HG02763 (cell line): Measurements from ENCODE around the gene MBOAT1.
"Not testable (repeated sequence)": the region's sequence is repeated elsewhere in the genome, so short reads cannot be mapped to it uniquely, and the experiment has no call there.

Source experiments
- ATAC-seq: cut with Tn5 transposase; IDR thresholded peaks from one replicate; pipeline ENCODE4 v1.9.1; 2021; ENCODE audit warnings: mild to moderate bottlenecking, moderate library complexity; ENCODE audit not compliant: unreplicated experiment

Gene MBOAT1

DNA sequence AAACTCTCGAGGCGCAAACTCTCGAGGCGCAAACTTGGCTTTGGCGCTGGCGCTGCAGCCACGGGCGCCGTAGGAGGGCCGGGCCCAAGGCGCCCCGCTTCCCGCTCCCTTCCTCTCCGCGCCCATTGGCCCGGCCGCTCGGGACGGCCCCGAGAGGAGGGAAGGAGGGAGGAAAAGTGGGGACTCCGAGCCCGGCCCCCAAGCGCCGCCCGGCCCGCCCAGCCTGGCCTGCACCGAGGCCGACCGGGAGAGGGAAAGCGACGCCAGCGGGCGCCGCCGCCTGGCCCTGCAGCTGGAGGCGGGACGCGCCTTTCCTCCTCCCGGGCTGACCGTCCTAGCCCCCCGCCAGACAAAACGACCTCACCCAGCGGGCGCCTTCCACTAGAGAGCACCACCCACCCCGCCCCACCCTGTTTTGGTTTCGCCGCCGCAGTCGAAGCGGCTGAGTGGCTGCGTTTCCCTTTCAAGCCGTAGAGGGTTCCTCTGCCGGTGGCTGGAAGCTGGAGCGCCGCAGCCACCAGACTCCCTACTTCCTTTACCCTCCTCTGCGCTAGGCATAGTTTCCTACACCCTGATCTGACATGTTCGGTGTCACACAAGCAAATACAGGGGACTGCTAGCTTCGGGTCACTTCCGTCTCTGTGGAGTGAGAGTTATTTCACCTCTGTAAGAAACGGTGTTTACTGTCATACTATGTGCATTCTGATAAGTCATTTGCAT lies at the start of gene MBOAT1:
TSS of gene MBOAT1 (minus strand) at position 78 of the 720 bp plus-strand sequence. CDS start 235 bp downstream, outside the sequence.
- ATAC-seq: peak; percentile 89

GRCh38 chr6:20261685-20262084 lies 49.4 kb upstream of the MBOAT1 start:
- no peak for ATAC-seq

DNA sequence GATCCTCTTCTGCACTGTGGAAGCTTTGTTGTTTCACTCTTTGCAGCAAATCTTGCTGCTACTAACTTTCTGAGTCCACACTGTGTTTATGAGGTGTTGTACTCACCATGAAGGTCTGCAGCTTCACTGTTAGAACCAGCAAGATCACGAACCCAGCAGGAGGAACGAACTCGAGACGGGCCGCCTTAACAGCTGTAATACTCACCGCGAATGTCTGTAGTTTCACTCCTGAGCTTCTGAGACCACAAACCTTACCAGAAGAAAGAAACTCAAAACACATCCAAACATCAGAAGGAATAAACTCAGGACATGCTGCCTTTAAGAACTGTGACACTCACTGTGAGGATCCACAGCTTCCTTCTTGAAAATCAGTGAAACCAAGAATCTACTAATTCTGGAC lies 48.1 kb upstream of the MBOAT1 start:
- no peak for ATAC-seq

DNA sequence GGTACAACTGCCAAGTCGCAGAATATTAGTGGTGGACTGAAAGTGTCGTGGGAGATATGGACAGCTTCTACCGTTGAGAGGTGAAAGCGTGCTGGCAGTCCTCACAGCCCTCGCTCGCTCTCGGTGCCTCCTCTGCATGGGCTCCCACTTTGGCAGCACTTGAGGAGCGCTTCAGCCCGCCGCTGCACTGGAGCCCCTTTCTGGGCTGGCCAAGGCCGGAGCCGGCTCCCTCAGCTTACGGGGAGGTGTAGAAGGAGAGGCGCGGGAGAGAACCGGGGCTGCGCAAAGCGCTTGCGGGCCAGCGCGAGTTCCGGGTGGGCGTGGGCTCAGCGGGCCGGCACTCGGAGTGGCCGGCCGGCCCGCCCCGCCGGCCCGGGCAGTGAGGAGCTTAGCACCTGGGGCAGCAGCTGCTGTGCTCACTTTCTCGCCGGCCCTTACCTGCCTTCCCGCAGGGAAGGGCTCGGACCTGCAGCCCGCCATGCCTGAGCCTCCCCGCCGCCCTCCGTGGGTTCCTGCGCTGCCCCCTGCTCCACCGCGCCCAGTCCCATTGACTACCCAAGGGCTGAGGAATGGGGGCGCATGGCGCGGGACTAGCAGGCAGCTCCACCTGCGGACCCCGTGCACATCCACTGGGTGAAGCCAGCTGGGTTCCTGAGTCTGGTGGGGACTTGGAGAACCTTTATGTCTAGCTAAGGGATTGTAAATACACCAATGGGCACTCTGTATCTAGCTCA lies 47.2 kb upstream of the MBOAT1 start:
- no peak for ATAC-seq

GRCh38 chr6:20255428-20255827 lies 43.2 kb upstream of the MBOAT1 start:
- ATAC-seq: no peak

GRCh38 chr6:20254295-20254694 lies 42.0 kb upstream of the MBOAT1 start:
- no peak for ATAC-seq

GRCh38 chr6:20253021-20253420 lies 40.8 kb upstream of the MBOAT1 start:
- no peak for ATAC-seq

DNA sequence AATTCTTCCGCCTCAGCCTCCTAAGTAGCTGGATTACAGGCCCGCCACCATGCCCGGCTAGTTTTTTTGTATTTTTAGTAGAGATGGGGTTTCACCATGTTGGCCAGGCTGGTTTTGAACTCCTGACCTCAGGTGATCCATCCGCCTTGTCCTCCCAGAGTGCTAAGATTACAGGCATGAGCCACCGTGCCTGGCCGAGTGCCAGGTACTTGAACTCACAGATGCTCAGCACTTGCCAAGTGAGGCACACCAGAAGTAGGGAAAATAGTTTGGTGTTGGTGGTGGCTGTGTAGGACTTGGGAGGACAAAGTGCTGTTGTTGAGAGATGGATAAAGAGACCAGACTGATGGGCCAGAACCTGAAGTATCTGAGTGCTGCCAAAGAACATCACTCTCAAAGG lies 40.0 kb upstream of the MBOAT1 start:
- ATAC-seq: no peak

- no peak for ATAC-seq
These were observed 39.3 kb upstream of the MBOAT1 start for GRCh38 chr6:20251525-20251924.

- no peak for ATAC-seq
These were observed 33.9 kb upstream of the MBOAT1 start for GRCh38 chr6:20246125-20246524.

- ATAC-seq: not testable (repeated sequence)
These were observed 32.8 kb upstream of the MBOAT1 start for GRCh38 chr6:20244807-20245681.

- no peak for ATAC-seq
These were observed 31.0 kb upstream of the MBOAT1 start for GRCh38 chr6:20243288-20243687.

GRCh38 chr6:20242397-20242796 lies 30.1 kb upstream of the MBOAT1 start:
- no peak for ATAC-seq

- no peak for ATAC-seq
These were observed 28.8 kb upstream of the MBOAT1 start for GRCh38 chr6:20241102-20241501.

DNA sequence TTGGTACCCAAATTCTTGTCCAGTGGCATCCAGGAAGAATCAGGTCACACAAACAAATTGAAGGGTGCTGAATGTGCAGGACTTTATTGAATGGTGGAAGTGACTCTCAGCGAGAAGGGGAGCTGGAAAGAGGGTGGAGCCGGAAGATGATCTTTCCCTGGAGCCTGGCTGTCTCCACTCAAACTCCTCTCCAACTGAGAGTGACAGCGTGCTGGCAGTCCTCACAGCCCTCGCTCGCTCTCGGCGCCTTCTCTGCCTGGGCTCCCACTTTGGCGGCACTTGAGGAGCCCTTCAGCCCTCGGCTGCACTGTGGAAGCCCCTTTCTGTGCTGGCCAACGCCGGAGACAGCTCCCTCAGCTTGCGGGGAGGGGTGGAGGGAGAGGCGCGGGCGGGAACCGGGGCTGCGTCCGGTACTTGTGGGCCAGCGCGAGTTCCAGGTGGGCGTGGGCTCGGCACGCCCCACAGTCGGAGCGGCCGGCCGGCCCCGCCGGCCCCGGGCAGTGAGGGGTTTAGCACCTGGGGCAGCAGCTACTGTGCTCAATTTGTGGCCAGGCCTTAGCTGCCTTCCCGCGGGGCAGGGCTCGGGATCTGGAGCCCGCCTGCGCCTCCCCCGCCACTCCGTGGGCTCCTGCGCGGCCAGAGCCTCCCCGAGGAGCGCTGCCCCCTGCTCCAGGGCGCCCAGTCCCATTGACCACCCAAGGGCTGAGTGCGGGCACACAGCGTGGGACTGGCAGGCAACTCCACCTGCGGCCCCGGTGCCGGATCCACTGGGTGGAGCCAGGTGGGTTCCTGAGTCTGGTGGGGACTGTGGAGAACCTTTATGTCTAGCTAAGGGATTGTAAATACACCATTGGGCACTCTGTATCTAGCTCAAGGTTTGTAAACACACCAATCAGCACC lies 26.7 kb upstream of the MBOAT1 start:
- no peak for ATAC-seq

- no peak for ATAC-seq
These were observed 25.6 kb upstream of the MBOAT1 start for GRCh38 chr6:20237677-20238460.

DNA sequence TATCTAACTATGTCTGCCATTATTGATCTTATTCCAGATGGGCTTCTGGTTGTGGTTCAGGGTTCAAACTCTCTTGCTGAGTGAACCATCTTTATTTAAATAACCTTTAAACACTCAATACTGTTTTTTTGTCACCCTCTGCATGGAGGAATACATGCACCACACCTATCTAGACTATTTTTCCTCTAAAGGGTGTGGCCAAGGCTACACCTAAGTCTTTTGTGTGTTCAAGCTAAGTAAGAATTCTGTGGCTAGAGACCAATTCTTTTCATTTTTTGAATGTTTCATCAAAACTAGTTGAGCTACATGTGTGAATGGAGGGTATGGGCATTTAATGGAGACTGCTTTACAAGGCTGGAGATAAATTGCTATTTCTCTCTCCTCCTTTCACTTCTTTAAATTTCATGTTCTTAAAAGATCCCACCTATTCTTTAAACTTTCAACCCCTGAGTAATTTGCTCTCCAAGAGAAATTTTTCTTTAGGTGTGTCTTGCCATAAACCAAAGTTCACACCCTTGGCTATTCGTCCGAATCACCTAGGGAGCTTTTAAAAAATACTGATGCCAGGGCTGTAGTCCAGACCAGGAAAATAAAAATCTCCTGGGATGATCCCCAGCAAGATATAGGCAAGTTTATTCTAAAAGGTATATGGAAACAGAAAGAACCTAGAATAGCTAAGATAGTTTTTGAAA lies 24.8 kb upstream of the MBOAT1 start:
- no peak for ATAC-seq

DNA sequence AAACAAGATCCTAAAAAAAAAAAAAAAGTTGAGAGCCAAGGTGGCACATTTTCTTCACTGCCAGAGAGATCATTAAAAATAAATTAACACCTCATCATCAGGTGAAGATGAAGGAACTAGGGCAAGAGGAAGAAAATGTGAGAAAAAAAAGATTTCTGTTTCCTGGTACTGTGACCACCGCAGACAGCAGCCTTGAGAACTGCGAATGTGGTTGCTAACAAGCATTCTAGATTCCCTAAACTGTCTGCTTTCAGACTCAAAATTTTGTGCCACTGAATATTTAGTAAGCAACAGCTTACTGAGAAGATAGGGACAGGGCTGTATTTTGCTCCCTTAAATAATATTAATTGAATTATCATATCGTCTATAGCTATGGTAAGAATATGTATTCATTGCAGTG lies 24.1 kb upstream of the MBOAT1 start:
- no peak for ATAC-seq

GRCh38 chr6:20235041-20235440 lies 22.8 kb upstream of the MBOAT1 start:
- no peak for ATAC-seq
